NOMO-1 treated with dmso at 0.1 percent for 144 hours (cell line): ENCODE results near the gene MED31.
"Not testable (repeated sequence)": the region's sequence is repeated elsewhere in the genome, so short reads cannot be mapped to it uniquely, and the experiment has no call there.

Experiments used
- DNase-seq: peaks from one replicate; lab custom pipeline; 2025; ENCODE audit not compliant: unreplicated experiment; lab: John Stamatoyannopoulos, UW

The MED31 gene

DNA sequence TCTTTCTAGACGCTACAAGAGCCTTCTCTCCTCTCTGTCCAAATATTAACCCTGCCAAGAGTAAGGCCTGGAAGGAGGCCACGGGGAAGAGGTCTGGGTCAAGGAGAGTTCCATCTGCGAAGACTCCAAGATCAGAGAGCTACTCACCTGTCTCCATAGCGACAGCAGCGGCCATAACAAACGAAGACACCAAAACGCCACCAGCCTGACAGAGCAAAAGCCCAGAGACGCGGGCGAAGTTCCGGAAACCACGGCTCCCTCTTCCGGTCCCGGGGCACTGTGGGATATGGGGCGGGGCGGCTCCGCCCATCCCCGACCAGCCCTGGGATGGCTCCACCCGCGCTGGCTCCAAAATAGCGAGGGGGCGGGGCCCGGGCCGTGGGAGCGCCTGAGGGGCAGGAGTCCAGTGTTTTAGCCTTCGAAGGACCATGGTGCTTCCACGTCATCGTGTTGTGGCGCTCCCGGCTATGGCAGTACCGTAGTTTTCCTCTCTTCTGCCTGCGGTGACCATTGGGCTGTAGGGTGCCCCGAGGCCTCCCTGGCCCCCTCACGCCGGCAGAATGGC, at the start of gene MED31, which contains the start of gene C17orf100:
Gene MED31 (minus strand): TSS at position 252 of the 565 bp plus-strand sequence. CDS start 77 bp downstream, at position 175.
Gene C17orf100 (plus strand): TSS at position 409 of the 565 bp plus-strand sequence. CDS start 152 bp downstream, at position 561.
- peak; percentile 76 for DNase-seq

- no peak for DNase-seq
Measured at GRCh38 chr17:6700948-6701307, 49.5 kb upstream of the MED31 start.

DNA sequence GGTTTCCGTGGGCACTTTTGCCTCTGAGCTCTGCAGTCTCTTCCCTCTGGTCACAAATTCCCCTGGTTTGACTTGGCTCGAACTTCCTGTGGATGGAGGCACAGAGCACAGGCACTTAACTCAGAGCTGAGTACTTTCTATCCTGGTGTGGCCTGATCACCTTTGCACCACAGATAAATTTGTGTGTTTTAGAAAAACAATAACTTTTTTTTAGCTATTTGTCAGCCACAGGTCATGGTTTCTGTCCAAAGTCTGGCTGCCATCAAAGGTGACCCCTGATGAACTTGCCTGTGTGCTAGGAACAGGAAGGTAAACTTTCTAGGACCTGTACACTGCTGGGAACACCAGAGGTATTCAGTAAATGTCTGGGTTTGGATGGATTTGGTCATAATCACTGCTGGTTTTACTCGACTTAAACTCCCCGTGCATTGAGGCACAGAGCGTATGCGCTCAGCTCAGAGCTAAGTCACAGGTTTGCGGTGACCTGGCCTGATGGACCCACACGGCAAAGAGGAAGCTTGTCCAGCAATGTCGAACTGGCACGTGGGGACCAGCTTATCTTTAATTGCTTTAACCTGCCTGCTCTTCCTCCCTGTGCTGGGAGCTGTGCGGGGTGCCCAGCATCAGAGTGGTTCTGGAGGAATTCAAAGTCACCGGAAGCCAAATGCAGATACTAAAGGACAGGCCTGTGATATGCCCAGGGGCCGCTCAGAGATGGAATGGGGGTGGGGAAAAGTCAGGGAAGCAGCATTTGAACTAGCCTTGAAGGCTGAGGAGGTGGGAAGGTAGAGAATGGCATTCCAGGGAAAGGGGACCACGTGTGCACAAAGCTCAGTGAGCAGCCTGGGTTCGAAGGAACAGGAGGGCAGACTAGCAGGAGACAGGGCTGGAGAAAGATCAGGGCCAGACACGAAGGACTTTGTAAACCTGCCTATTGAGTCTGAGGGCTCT, 48.9 kb upstream of the MED31 start:
- DNase-seq = no peak

GRCh38 chr17:6698004-6698403, 46.6 kb upstream of the MED31 start:
- DNase-seq = no peak

- no peak for DNase-seq
Measured at GRCh38 chr17:6696906-6697305, 45.5 kb upstream of the MED31 start.

GRCh38 chr17:6695565-6695964, 44.2 kb upstream of the MED31 start:
- no peak for DNase-seq

DNA sequence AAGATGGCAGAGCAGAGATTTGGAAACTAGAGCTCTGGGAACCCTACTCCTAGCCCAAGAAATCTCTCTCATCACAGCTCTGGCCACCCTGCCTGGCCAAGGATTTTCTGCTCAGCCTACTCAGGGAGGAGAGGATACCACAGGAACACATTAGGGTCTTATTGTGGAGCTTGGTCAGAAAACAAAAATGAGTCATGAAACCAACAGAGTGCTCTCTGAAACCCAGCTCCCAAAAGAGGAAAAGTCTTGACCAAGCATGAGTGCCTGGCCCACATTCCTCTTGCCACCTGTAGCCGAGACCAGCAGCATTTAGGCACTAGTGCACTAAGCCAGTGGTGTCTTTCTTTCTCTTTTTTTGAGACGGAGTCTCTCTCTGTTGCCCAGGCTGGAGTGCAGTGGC, 43.6 kb upstream of the MED31 start:
- no peak for DNase-seq

DNA sequence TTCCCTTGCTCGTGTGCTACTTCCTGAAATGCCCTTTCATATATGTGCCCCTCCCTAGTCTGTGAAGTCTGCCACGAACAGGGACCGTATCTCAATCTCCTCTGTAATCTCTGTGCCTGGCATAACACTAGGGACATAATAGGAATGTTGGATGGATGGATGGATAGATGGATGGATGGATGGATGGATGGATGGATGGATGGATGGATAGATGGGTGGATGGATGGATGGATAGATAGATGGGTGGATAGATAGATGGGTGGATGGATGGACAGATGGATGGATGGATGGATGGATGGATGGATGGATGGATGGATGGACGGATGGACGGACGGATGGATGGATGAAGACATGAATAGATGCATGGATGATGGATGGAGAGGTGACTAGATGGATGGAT, 40.6 kb upstream of the MED31 start:
- DNase-seq = not testable (repeated sequence)

DNA sequence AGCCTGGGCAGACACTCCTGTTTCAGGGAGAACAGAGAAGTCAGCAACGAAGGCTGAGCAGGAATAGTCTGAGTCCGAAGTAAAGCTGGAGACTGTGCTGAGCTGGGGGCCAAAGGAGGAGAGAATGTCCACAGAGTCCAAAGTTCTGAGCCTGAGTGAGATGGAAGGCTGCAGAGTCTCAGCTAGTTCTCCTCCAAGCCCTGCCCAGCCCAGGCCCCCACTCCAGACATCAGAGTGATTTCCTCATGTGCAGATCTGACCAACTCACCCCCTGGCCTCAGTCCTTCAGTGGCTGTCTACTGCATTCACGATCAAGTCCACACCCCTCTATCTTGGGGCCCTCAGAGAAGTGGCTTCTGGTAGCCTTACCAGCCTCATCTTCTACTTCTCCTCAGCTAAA, 40.1 kb upstream of the MED31 start:
- DNase-seq = no peak

DNA sequence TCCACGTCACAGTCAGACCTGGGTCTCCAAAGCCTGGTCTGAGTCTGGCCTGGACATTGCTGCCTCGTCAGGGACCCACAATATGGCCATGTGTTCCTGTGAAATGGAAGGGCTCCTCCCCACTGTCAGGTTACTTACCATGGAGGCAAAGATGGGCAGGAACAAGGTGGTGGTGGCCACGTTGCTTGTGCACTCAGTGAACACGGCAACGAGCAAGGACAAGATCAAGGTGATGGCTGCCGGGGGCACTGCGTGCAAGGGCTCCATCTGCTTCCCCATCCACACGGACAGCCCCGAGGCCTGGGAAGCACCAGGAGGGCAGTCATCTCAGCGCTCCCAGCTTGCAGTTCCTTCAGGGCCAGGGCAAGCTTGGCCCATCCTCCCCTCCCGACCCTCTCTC, 39.2 kb upstream of the MED31 start:
- DNase-seq = no peak

DNA sequence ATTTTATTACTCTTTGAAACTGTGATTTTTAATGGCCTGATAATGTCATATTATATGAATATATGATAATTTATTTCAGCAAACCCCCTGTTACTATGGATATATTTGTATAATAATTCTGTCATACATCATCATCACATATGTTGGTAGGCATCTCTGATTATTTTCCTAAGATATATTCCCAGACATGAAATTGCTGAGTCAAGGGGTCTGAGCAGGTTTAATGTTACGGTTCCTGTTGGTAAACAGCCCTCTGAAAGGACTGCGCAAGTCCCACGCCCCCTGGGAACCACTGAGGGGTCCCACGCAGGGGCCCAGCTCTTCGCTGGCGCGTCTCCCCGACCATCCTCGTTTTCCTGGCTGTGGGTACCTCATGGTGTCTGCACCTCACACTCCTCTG, 37.5 kb upstream of the MED31 start:
- DNase-seq = no peak

DNA sequence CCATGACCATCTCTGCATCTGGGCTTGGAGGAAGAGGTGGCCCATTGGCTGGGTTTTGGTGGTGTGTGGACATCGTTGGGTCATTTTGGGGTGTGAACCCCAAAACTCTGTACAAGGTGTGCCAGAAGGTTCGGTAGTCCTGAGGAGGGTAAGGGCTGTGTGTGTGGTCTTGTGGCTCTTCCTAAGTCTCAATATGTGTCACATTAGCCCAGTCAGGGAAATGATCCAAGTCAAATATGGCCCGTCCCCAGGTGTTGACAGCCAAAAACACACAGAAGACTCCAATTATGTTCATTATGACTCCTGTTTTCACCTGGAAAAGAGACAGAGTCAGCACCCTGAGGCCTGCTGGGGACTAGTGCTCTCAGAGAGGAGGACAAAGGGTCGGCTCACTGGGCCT, 34.6 kb upstream of the MED31 start:
- DNase-seq = no peak

GRCh38 chr17:6684881-6685767, 33.7 kb upstream of the MED31 start:
- DNase-seq = no peak

DNA sequence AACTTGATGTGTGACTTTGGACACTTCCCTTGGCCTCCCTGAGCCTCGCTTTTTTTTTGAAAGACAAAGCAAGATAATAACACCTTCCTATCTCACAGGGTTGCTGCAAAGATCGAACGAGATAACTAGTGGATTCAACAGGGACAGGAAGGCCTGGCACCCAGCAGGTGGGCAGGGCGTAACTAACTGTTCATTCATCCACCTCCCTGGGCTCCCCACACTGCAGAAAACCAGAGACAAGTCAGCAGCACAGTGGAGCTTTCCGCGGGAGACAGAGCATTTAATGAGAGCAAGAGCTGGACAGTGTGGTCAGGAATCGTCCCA, 33.0 kb upstream of the MED31 start:
- no peak for DNase-seq

- no peak for DNase-seq
Measured at GRCh38 chr17:6683730-6684459, 32.5 kb upstream of the MED31 start.

DNA sequence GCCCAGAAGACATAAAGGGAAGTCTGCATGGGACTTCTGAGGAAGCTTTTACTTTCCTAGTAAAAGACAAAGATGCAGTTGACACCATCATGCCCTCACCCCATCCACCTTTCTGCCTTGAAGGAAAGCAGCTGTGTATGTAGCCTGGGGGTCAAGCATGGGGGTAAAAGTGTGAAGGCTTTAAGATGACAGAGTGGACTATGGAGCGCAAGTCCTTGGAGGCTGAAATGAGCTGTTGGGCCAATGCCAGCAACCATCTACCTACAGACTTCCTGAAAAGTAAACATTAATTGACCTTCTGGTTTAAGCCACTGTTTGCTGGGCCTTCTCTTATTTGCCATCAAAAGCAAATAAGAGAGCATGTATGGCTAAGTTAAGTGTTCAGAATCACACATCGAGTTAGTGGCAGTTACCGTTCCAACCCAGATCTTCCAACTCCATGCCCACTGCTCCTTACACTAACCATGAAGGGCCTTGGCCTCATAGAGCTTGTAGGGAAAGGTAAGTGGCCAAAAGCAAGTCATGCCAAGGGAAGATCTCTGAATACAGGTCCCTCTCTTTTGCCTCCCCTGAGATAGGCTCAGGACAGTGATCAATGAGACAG, 31.8 kb upstream of the MED31 start:
- DNase-seq = no peak

DNA sequence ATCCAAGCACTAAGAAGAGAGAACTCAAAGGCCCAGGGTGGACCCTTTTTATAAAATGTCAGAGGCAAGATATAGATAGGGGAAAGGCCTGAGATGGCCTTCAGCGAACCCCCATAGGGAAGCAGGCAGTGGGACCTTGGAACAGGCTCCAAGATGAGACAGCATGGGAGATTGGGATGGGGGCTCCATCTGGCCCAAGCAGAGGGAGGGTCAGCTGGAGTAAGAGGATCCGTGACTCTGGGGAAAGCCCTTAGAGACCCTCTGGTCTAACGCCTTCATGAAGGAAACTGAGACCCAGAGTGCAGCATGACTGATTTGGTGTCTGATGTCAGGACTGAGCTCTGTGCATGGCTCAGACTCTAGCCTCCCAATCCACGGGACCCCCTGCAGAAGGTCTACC, 30.9 kb upstream of the MED31 start:
- DNase-seq = no peak

GRCh38 chr17:6681671-6682070, 30.3 kb upstream of the MED31 start:
- no peak for DNase-seq

- DNase-seq = no peak
Measured at GRCh38 chr17:6681176-6681575, 29.8 kb upstream of the MED31 start.

- DNase-seq = no peak
Measured at GRCh38 chr17:6679241-6679640, 27.8 kb upstream of the MED31 start.

DNA sequence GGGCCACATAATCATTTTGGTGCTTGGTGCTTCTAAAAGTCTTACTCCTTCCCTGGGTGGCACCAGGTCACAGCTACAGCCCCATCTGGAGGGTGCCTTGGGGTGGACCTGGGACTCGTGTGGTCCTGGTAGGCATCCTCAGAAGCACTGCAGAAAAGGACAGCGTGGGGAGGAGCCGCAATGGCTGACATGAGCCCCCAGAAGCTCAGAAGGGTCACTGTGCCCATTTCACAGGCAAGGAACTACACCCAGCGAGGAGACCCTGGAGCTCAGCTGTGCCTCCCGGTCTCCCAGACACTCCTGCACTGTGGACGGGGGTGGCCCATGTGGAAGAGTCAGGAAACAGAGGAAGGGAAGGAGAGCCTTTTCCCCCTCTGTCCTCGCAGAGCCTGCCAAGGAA, 26.5 kb upstream of the MED31 start:
- no peak for DNase-seq
